ENCODE results near the gene ANO7. TPM values are rescaled to one million over a fixed set of nuclear protein-coding genes. Genes with fewer than 3 reads are reported as not detected.

ANO7 gene
- total and polyA plus RNA-seq, 2 experiments from 2014 or later, result 2.8 to 3.4 TPM

- no peak overlapping the region for H3K4me3 ChIP-seq
- no peaks in the 10 kb centered on the region for H3K27me3 ChIP-seq
- no peaks in the 10 kb centered on the region for H3K9me3 ChIP-seq (ENCODE audit: low read depth)
- H3K36me3 ChIP-seq, result no peaks in the 10 kb centered on the region
- no peak for TF ChIP-seq CTCF (IDR thresholded peaks at IDR 0.05; ENCODE audit: low read depth, low read length)
- H3K4me1 ChIP-seq (ENCODE audit: low read depth), result no peaks in the 10 kb centered on the region
- H3K27ac ChIP-seq, result no peak overlapping the region
- no peak for DNase-seq (ENCODE audit: low read depth in 1 of 2, low spot score in 1 of 2)
These were observed 10.2 kb downstream of the ANO7 start for GRCh38 chr2:241198381-241199279.

- Histone ChIP-seq H3K4me3 (no peak overlapping the region), H3K27me3 (no peaks in the 10 kb centered on the region), H3K9me3 (ENCODE audit: low read depth) (no peaks in the 10 kb centered on the region), H3K27ac (no peak overlapping the region), H3K4me1 (ENCODE audit: low read depth) (no peaks in the 10 kb centered on the region), H3K36me3 (no peaks in the 10 kb centered on the region)
- no peak for DNase-seq (ENCODE audit: low read depth in 1 of 2, low spot score in 1 of 2)
- no peak for TF ChIP-seq CTCF (IDR thresholded peaks at IDR 0.05; ENCODE audit: low read depth, low read length)
These were observed 10.8 kb downstream of the ANO7 start for GRCh38 chr2:241199286-241199685.

GRCh38 chr2:241199897-241200821 is 11.7 kb downstream of the ANO7 start:
- H3K36me3 ChIP-seq, result no peaks in the 10 kb centered on the region

GRCh38 chr2:241200822-241201395 is 12.4 kb downstream of the ANO7 start:
- H3K36me3 ChIP-seq, result no peaks in the 10 kb centered on the region
- no peak overlapping the region for H3K27ac ChIP-seq
- no peak for DNase-seq (ENCODE audit: low read depth in 1 of 2, low spot score in 1 of 2)
- no peak overlapping the region for H3K4me3 ChIP-seq
- no peaks in the 10 kb centered on the region for H3K9me3 ChIP-seq (ENCODE audit: low read depth)
- H3K4me1 ChIP-seq (ENCODE audit: low read depth), result no peaks in the 10 kb centered on the region
- no peaks in the 10 kb centered on the region for H3K27me3 ChIP-seq
- TF ChIP-seq CTCF (IDR thresholded peaks at IDR 0.05; ENCODE audit: low read depth, low read length), result no peak

More at GRCh38 chr2:241199897-241200821, 11.7 kb downstream of the ANO7 start:
- DNase-seq (ENCODE audit: low read depth in 1 of 2, low spot score in 1 of 2), result no peak
- TF ChIP-seq CTCF (IDR thresholded peaks at IDR 0.05; ENCODE audit: low read depth, low read length), result no peak
- Histone ChIP-seq H3K27me3 (no peaks in the 10 kb centered on the region), H3K27ac (no peak overlapping the region), H3K4me3 (no peak overlapping the region), H3K4me1 (ENCODE audit: low read depth) (no peaks in the 10 kb centered on the region), H3K9me3 (ENCODE audit: low read depth) (no peaks in the 10 kb centered on the region)

All from cardiac muscle cell (in vitro differentiated cells and primary cell).